SW480 (cell line): ENCODE data around the gene DOK7.
A peak's percentile ranks its signal among the peaks of the same experiment; 100 is the strongest.

Source experiments
- DNase-seq: peaks from one replicate; pipeline ENCODE4 v3.0.0-alpha.2; 2016; ENCODE audit warnings: low spot score

DOK7 gene

DNA sequence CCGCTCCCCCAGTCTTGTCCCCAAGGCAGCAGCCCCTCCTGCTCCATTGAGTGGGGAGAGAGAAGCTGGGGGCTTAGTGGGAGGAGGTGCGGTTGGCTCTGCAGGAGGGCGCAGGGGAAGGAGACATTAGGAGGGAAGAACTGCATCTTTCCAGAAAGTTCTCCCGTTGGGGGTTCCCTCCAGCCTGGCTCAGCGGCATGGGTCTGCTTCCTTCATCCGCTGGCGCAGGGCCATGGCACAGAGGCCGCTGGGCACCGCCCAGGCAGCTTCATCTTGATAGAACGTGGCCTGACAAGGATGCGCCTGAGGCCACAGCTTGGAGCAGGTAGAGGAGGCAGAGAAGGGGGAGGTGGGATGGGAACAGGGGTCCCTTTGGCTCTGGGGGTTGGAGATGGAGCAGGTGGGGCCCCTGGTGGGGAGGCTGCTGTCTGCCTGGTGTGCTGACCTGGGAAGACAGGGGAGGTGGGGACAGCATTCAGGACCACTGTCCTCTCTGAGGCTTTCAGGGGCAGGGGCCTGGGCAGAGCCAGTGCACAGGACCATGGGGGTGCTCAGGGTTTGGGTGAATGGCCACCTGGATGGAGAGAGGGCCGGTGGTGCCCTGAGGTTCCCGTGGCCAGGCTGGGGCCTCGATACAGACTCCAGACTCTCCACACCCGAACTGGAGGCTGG, 12.1 kb downstream of the DOK7 start:
- no peak for DNase-seq

DNA sequence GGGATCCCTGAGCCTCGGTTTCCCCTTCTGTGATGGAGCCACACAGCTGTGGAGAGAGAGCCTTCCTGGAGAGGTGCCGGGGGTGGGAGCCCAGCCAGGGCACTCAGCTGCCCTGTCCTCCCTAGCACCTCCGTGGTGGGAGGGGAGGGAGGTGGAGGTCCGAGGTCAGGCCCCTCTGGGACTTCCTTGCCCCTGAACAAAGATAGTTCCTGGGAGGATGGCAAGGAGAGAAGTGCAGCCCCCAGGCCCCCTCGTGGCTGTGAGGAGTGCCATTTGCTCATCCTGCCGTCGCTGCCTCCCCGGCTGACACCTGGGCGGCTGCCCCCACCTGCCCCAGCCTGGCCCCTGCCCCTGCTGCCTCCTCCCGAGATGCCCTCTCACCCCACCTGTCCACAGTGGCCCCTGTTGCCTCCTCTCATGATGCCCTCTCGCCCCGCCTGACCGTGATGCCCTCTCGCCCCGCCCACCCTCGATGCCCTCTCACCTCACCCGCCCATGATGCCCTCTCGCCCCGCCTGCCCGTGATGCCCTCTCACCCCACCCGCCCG, 12.7 kb downstream of the DOK7 start:
- no peak for DNase-seq

- DNase-seq = no peak
Observed at GRCh38 chr4:3476341-3476747, 13.2 kb downstream of the DOK7 start.

DNA sequence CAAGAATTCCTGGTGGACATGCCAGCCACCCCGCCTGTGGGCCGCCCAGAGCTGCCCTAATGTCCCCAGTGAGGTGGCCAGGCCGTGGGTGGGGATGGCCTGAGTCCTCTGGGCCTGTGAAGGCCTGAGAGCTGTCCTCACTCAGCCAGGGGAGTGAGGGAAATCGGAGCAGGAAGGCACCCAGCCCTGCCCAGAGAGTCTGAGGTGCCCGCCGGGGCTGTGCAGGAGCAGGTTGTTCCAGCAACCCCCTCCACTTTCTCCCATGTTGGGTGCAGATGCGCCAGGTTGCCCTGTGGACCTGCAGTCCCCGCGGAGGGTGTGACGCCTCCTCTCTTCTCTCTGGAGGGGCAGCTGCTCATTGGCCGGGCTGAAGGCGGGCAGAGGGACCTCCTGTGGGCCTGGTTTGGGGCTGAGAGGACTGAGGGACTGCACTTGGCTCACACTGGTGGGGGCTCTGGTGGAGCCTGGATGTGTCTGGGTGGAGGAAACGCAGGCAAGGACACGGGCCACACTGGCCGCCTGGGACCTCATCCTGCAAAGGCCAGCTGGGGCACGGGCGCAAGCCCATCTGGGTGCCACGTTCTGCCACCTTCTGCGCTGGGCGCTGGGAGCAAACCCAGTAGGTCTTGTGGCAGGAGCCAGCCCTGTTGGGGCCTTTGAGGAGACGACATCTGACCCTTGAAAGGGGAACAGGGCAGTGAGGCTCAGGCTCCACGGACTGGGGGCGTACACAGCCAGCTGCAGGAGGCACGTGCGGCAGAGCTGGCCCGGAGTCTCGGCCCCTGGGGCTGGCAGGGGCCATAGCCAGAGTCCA, 14.0 kb downstream of the DOK7 start:
- DNase-seq = no peak

- no peak for DNase-seq
Observed at GRCh38 chr4:3477750-3478430, 14.8 kb downstream of the DOK7 start.

DNA sequence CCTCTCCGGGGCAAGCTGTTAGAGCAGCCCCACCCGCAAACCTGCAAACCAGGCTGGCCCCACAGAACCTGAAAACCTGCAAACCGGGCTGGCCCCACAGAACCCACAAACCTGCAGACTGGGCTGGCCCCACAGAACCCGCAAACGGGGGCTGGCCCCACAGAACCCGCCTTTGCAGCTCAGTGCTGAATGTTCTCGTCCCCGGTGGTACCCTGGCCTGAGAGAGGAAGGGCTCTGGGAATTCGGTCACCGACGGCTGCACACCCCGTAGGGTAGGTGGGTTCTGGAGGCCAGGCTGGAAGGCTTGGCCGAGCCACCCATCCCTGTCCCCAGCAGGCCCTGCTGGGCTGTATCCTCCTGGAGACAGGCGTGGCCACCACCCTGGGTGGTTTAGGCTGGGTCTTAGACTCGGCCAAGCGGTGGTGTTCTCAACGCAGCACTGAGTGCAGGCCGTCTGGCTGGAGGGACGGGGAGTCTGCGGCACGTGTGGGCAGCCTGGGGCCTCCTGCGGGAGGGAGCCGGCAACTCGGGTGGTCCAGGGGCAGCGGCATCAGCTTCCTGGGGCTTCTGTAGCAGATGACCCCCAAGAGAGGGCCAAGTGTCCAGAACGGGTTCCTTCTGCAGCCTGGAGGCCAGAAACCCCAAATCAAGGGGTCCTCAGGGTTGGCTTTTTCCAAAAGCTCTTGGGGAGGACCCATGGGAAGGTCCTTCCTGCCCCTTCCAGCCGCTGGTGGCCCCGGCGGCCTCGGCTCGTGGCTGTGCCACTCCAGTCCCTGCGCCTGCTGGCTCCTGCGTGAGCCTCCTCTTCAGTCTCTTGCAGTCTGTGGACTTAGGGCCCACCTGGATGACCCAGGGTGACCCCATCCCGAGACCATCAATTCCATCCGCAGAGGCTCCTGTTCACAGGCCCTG, 15.6 kb downstream of the DOK7 start:
- DNase-seq = no peak

GRCh38 chr4:3479358-3480101, 16.4 kb downstream of the DOK7 start:
- DNase-seq = no peak

DNA sequence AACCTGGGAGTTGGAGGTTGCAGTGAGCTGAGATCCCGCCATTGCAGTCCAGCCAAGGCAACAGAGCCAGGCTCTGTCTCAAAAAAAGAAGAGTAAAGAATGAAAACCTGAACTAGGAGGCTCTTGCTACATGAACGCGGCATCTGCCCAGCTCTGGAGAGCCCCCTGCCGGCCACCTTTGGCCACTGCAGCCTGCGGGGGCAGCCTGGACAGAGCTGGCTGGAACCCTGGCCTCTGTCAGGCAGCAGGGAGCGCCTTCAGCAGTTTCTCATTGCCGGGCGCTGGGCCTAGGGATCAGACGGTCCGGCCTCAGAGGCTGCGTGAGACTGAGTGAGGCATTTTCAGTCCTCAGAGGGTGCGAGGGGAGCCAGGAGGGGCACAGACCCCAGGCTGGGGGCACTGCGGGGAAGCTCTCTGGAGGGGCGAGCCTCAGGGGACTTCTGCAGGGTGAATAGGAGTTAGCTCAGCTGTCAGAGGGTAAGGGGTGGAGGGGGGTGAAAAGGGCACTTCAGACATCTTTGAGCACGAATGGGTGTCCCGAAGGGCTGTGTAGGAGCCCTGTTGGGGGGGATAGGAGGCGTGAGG, 17.5 kb downstream of the DOK7 start:
- DNase-seq = no peak

DNA sequence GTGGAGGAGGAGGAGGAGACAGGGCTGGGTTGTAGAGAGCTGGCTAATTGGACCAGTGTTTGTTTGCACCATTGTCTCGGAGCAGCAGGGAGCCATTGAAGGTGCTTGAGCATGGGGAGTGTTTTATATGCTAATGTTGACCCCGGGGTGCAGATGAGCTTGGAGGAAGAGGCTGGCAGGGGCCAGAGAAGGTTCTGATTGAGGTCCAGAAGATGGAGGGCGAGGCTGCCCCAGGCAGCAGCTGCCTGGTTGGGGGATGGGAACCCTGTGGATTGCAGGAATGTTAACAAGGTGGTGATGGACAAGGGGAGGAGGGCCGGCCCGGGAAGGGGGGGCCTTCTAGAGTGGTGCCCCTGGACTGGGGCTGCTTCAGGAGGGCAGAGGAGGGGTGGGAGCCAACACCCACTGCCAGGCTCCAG, 18.0 kb downstream of the DOK7 start:
- DNase-seq = no peak

- DNase-seq = no peak
Observed at GRCh38 chr4:3481783-3482393, 18.8 kb downstream of the DOK7 start.

GRCh38 chr4:3482707-3483106, 19.6 kb downstream of the DOK7 start:
- no peak for DNase-seq

DNA sequence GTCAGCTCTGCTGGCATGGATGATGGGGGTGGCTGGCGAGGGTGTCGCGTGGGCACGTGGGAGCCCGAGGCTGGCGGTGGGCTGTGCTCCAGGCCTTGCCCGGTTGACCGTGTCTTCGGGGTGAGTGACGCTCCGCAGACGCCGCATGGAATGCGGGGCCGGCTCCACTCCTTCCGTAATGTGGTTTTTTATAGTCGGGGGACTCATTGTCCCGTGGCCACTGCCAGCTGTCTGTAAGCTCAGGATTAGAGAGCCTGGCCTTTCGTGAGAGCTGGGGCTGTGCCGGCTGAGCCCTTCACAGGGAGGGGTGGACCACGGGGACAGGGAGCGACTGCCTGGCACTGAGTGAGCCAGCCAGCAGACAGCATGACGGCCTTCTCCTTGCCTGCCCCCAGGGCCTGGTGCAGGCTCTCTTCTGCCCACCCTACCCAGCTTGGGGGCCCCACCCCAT, 20.4 kb downstream of the DOK7 start:
- peak; percentile 82 for DNase-seq

GRCh38 chr4:3484057-3484973, 21.2 kb downstream of the DOK7 start:
- DNase-seq = peak; percentile 93

DNA sequence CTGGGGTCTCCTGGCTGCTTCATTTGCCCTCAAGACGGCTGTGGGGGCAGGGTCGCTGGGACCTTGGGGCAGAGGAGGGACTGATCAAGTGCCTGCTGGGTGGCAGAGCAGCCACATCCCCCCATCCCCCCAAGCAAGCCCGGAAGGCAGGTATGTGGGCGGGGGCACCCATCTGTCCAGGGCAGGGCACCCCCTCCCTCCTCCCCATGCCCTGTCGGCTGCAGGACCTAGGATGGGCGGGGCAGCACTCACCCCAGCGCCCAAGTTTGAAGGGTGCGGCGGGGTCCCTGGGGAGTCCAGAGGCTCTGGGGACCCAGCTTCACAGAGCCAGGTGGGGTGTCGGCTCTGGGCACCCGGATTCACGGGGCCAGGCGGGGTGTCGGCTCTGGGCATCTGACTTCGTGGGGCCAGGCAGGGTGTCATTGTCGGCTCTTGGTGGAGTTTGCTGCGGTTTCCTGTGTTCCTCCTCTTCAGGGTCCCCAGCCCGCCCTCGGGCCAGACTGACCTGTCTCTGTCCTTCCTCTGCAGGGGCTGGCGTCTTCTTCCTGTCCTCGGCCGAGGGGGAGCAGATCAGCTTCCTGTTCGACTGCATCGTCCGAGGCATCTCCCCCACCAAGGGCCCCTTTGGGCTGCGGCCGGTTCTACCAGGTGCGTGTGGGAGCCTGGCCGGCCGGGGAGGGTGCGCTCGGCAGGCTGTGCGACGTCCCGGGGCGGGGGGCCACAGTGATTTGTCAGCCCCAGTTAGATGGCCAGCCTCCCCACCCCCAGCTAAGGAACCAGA, 22.1 kb downstream of the DOK7 start:
- DNase-seq = peak; percentile 79

DNA sequence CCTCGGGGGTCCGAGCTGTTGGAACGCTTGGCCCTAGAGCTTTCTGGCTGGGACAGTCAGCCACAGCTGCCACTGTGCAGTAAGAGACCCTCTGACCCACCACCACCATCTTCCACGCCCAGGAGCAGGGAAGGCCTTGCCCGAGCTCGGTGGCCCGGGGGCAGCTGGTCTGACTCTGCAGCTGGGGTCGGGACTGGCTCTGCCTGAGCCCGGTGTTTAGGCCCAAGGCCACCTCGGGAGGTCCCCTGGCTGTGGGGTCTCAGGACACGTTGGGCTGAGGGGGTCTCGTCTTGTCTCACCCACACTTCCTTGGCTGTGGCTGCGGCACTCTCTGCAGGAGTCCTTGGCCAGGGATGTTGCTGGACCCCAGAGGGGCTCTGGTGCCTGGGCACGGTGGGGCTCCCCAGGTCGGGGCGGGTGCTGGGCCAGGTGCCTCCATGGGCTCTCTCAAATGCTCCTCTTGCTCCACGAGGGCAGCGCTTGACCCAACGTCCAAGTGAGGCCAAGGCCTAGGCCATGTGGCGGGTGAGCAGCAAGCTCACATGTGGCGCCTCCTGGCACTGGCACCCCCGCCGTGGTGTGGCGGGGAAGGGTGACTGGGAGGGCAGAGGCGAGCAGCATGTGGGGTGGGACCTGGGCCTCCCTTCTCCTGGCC, 22.9 kb downstream of the DOK7 start:
- DNase-seq = no peak

DNA sequence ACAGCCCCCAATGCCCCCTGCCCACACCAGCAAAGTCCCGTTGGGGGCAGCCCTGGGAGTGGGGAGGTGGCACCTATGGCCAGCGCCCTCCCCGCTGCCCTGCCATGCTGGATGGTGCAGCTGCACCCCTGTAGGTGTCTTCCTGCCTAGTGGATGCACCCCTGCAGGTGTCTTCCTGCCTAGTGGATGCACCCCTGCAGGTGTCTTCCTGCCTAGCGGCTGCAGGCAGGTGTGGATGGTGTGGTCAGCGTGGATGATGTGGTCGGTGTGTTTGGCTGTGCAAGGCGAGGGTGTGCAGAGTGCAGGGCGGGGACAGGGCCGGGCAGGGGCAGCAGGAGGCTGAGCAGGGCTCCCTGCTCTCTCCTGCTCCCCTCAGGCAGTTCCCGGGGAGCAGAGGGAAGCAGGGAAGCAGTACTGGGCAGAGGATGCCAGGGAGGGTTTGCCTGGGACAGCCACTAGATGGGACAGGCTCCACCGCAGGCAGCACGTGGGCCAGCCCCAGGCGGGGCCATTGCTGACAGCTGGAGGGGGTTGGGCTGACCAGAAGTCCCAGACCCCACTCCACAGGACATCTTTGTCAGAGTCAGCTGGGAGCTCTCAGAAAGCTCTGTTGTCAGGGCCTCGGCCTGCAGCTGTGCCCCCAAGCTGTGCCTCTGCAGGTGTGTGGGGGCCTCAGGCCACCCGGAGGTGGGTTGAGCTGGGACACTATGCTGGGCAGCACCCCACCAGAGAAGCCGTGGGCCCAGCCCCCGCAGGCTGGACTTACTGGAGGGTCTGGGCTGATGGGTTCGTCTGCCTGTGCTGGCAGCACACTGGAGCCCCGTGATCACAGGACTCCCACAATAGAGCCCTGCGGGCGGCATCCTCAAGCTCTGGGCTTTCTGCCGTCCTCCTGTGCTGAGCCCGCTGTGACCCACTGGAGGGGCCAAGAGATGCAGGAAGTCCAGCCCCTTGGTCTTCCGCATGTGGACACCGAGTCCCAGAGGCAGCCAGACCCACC, 23.7 kb downstream of the DOK7 start:
- no peak for DNase-seq
